Esophagus squamous epithelium (tissue), 5 donors: ENCODE results near the gene ASTN2. TPM values are rescaled to one million over a fixed set of nuclear protein-coding genes. Genes with fewer than 3 reads are reported as not detected.

ENCODE experiments used
- DNase-seq: peaks from one replicate; lab custom pipeline; 2025; lab: John Stamatoyannopoulos, UW
- H3K27ac ChIP-seq, 4 donors: fragments of 200-600 bp; sonication (generic); one replicate each; pipeline ENCODE4 v1.5.1; 2016 to 2019; ENCODE audit warnings: mild to moderate bottlenecking in 1 of 4
- H3K27me3 ChIP-seq, 4 donors: fragments of 200-600 bp; sonication (generic); 1 replicate in 3 of 4; 2 replicates in 1 of 4; pipeline versions ENCODE4 v1.5.1 to v1.6.0; 2017 to 2021; ENCODE audit warnings: antibody characterized with exemption in 1 of 4
- H3K36me3 ChIP-seq, 3 donors: fragments of 200-600 bp; sonication (generic); one replicate each; pipeline ENCODE4 v1.5.1; 2016 to 2019
- H3K4me1 ChIP-seq, 3 donors: fragments of 200-600 bp; sonication (generic); one replicate each; pipeline ENCODE4 v1.5.1; 2017 to 2019
- H3K4me3 ChIP-seq, 4 donors: fragments of 200-600 bp; sonication (generic); 1 replicate in 3 of 4; 2 replicates in 1 of 4; pipeline ENCODE4 v1.5.1; 2016 to 2019; ENCODE audit warnings: mild to moderate bottlenecking in 2 of 4, moderate library complexity in 1 of 4
- H3K9me3 ChIP-seq, 3 donors: fragments of 200-600 bp; sonication (generic); one replicate each; pipeline ENCODE4 v1.5.1; 2016 to 2019
- CTCF ChIP-seq, 6 experiments: fragments of 450-650 bp in 4 of 6; fragments of 200-600 bp in 2 of 6; sonication (generic) in 2 of 6; IDR thresholded peaks; one replicate each; pipeline ENCODE4 v1.5.1; 2016 to 2019; ENCODE audit warnings: antibody characterized with exemption in 6 of 6, mild to moderate bottlenecking in 4 of 6, moderate library complexity in 4 of 6
- POLR2A ChIP-seq, 4 donors: fragments of 450-650 bp; IDR thresholded peaks; one replicate each; pipeline ENCODE4 v1.6.1; 2017; ENCODE audit warnings: antibody characterized with exemption in 4 of 4, mild to moderate bottlenecking in 4 of 4, moderate library complexity in 3 of 4
- WGBS, 2 donors: methylation state at CpG; one replicate each; pipeline ENCODE4 v1.1.5; 2018; 5-methylcytosine and 5-hydroxymethylcytosine counted together
- intact Hi-C: fragments of 100-400 bp; cut with DNase I; formaldehyde crosslinking; loops from one replicate; pipeline ENCODE4 v1.15.0; 2022
- total RNA-seq, 4 donors: library from RNA; depleted of rRNA; stranded (reverse); fragments of >200 nt; gene quantifications; one replicate each; pipeline ENCODE4 v1.1.0, GENCODE V29; 2016
- donor health status: DM: yes; HTN: yes; CAD: no.

The ASTN2 gene
- total RNA-seq, 4 donors from 2014 or later = 0.13 to 1.9 (median 0.27) TPM; not detected in 1

- DNase-seq = no peak
- H3K9me3 ChIP-seq = no peaks in the 10 kb centered on the region
- intact Hi-C loops = no loop called here
- no peaks in the 10 kb centered on the region for H3K4me1 ChIP-seq
- no peaks in the 10 kb centered on the region for H3K36me3 ChIP-seq
- no peak overlapping the region for H3K27ac ChIP-seq
- no peak for TF ChIP-seq CTCF (IDR thresholded peaks at IDR 0.05)
- TF ChIP-seq POLR2A (IDR thresholded peaks at IDR 0.05) = no peak
- no peaks in the 10 kb centered on the region for H3K27me3 ChIP-seq
- 90 to 100% methylated on average over 2 of the region's 2 CpGs for WGBS, 2 donors
- no peak overlapping the region for H3K4me3 ChIP-seq
Measured at GRCh38 chr9:117126871-117127270, 288.0 kb downstream of the ASTN2 start.

GRCh38 chr9:117125531-117125930 lies 289.3 kb downstream of the ASTN2 start:
- TF ChIP-seq CTCF (IDR thresholded peaks at IDR 0.05) (no peak), POLR2A (IDR thresholded peaks at IDR 0.05) (no peak)
- no peak for DNase-seq
- intact Hi-C loops = no loop called here
- no peaks in the 10 kb centered on the region for H3K9me3 ChIP-seq
- H3K27ac ChIP-seq = no peak overlapping the region
- H3K4me3 ChIP-seq = no peak overlapping the region
- no peaks in the 10 kb centered on the region for H3K4me1 ChIP-seq
- H3K36me3 ChIP-seq = no peaks in the 10 kb centered on the region
- WGBS, 2 donors = 40 to 48% methylated on average over 6 of the region's 6 CpGs
- no peaks in the 10 kb centered on the region for H3K27me3 ChIP-seq

- 72 to 78% methylated on average over 5 to 6 of the region's 7 CpGs for WGBS, 2 donors
Measured at GRCh38 chr9:117123729-117124128, 291.1 kb downstream of the ASTN2 start.

GRCh38 chr9:117122953-117123352 lies 291.9 kb downstream of the ASTN2 start:
- no peaks in the 10 kb centered on the region for H3K4me1 ChIP-seq
- TF ChIP-seq CTCF (IDR thresholded peaks at IDR 0.05) = no peak
- no peak for TF ChIP-seq POLR2A (IDR thresholded peaks at IDR 0.05)
- DNase-seq = no peak
- H3K4me3 ChIP-seq = no peak overlapping the region
- WGBS, 2 donors = 33 to 43% methylated on average over 1 to 2 of the region's 3 CpGs
- H3K9me3 ChIP-seq = no peaks in the 10 kb centered on the region
- intact Hi-C loops = no loop called here
- no peak overlapping the region for H3K27ac ChIP-seq
- no peaks in the 10 kb centered on the region for H3K36me3 ChIP-seq
- no peaks in the 10 kb centered on the region for H3K27me3 ChIP-seq

More at GRCh38 chr9:117123729-117124128, 291.1 kb downstream of the ASTN2 start:
- no peak for DNase-seq
- Histone ChIP-seq H3K9me3 (no peaks in the 10 kb centered on the region), H3K27me3 (no peaks in the 10 kb centered on the region), H3K4me3 (no peak overlapping the region), H3K27ac (no peak overlapping the region), H3K36me3 (no peaks in the 10 kb centered on the region), H3K4me1 (no peaks in the 10 kb centered on the region)
- TF ChIP-seq POLR2A (IDR thresholded peaks at IDR 0.05) (no peak), CTCF (IDR thresholded peaks at IDR 0.05) (no peak)
- intact Hi-C loops = no loop called here

- DNase-seq = no peak
- WGBS, 2 donors = 88 to 90% methylated on average over 1 of the region's 1 CpG
Measured at GRCh38 chr9:117122102-117122501, 292.8 kb downstream of the ASTN2 start.

More at GRCh38 chr9:117122102-117122501, 292.8 kb downstream of the ASTN2 start:
- Histone ChIP-seq H3K4me3 (no peak overlapping the region), H3K36me3 (no peaks in the 10 kb centered on the region), H3K9me3 (no peaks in the 10 kb centered on the region), H3K4me1 (no peaks in the 10 kb centered on the region), H3K27ac (no peak overlapping the region), H3K27me3 (no peaks in the 10 kb centered on the region)
- intact Hi-C loops = no loop called here
- TF ChIP-seq POLR2A (IDR thresholded peaks at IDR 0.05) (no peak), CTCF (IDR thresholded peaks at IDR 0.05) (no peak)
